Stimulated activated CD4-positive, alpha-beta T cell treated with anti-CD3 and anti-CD28 coated beads, TNF-alpha, amount 100 ng/mL, for 4 hours (primary cell): Measurements from ENCODE around the gene AMN1.

Experiments used
- DNase-seq, 3 experiments: peaks; one replicate each; pipeline ENCODE4 v3.0.0-alpha.2; 2020; ENCODE audit warnings: low read depth in 3 of 3

Gene AMN1

GRCh38 chr12:31631023-31631724, 97.6 kb downstream of the AMN1 start:
- DNase-seq = no peak

GRCh38 chr12:31629756-31630732, 98.8 kb downstream of the AMN1 start:
- DNase-seq = no peak

GRCh38 chr12:31627456-31628054, 101.3 kb downstream of the AMN1 start:
- DNase-seq = no peak

GRCh38 chr12:31626270-31626995, 102.4 kb downstream of the AMN1 start:
- DNase-seq = no peak

- no peak for DNase-seq
Measured at GRCh38 chr12:31622038-31622437, 106.8 kb downstream of the AMN1 start.
